Activated T-cell treated with anti-CD3 and anti-CD28 coated beads, Interleukin-2, amount 50 U/mL, for 1 hour (primary cell): Measurements from ENCODE around the gene RUNX2.

ENCODE experiments used
- DNase-seq: peaks from one replicate; pipeline ENCODE4 v3.0.0-alpha.2; 2020

RUNX2 gene

GRCh38 chr6:45353654-45354053, 25.5 kb downstream of the RUNX2 start:
- no peak for DNase-seq

- no peak for DNase-seq
These were observed 36.3 kb downstream of the RUNX2 start for GRCh38 chr6:45364466-45364865.

GRCh38 chr6:45365036-45365435, 36.9 kb downstream of the RUNX2 start:
- no peak for DNase-seq

- DNase-seq, result no peak
These were observed 38.4 kb downstream of the RUNX2 start for GRCh38 chr6:45366534-45366933.

GRCh38 chr6:45367999-45368398, 39.9 kb downstream of the RUNX2 start:
- DNase-seq, result no peak

- DNase-seq, result no peak
These were observed 41.7 kb downstream of the RUNX2 start for GRCh38 chr6:45369870-45370269.

GRCh38 chr6:45371924-45372573, 43.9 kb downstream of the RUNX2 start:
- no peak for DNase-seq

GRCh38 chr6:45375449-45375848, 47.3 kb downstream of the RUNX2 start:
- DNase-seq, result no peak

- DNase-seq, result no peak
These were observed 48.3 kb downstream of the RUNX2 start for GRCh38 chr6:45376310-45377042.

- DNase-seq, result no peak
These were observed 49.0 kb downstream of the RUNX2 start for GRCh38 chr6:45377043-45377553.

- peak; percentile 90 for DNase-seq
These were observed 49.6 kb downstream of the RUNX2 start, which contains the start of gene SUPT3H for GRCh38 chr6:45377554-45378333. TSS of gene SUPT3H (minus strand) at chr6:45377934.

GRCh38 chr6:45378334-45378926, 50.3 kb downstream of the RUNX2 start:
- no peak for DNase-seq

- DNase-seq, result no peak
These were observed 54.3 kb downstream of the RUNX2 start for GRCh38 chr6:45382391-45382790.

- DNase-seq, result no peak
These were observed 58.4 kb downstream of the RUNX2 start for GRCh38 chr6:45386501-45386900.

GRCh38 chr6:45387236-45387635, 59.1 kb downstream of the RUNX2 start:
- no peak for DNase-seq

GRCh38 chr6:45388328-45388727, 60.2 kb downstream of the RUNX2 start:
- DNase-seq, result no peak

GRCh38 chr6:45394586-45395095, 66.5 kb downstream of the RUNX2 start:
- DNase-seq, result no peak

- DNase-seq, result no peak
These were observed 70.1 kb downstream of the RUNX2 start for GRCh38 chr6:45398075-45398813.

- DNase-seq, result no peak
These were observed 71.9 kb downstream of the RUNX2 start for GRCh38 chr6:45400021-45400420.

- DNase-seq, result no peak
These were observed 83.8 kb downstream of the RUNX2 start for GRCh38 chr6:45411959-45412358.

GRCh38 chr6:45415315-45415714, 87.2 kb downstream of the RUNX2 start:
- DNase-seq, result no peak
